Measurements from ENCODE around the gene OR2V2.

- TF ChIP-seq CTCF (IDR thresholded peaks at IDR 0.05; ENCODE audit: insufficient read depth, low read depth, low read length), result no peak
- TF ChIP-seq EZH2 (IDR thresholded peaks at IDR 0.05; ENCODE audit: insufficient read depth, low read length), result no peak
These were observed 50.8 kb downstream of the OR2V2 start for GRCh38 chr5:181198106-181198685.
